ENCODE measurements around the gene NDOR1.

Gene NDOR1

DNA sequence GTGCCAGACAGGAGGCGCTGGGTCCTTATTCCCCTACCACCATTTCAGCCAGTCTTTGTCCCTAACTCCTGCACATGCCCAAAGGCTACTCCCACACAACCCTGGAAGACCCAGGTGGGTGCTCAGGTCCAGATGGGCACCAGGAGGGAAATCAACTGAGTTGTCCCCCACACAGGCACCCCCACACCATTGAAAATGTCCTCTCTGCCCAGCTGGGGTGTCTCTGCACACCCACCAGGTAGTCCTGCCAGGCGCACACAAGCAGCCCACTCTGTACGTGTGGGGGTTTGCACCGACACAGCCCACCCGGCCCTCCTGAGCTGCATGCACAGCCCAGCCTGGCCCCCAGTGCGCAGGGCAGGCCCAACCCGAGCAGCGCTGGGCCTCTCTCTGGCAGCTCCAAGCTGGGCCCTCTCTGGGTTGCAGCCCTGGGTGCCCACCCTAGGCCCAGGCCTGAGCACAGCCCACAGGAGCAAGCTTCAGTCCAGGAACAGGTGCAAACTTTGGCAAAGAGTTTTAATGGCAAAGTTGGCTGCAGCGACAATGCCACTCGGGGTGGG is 14.3 kb downstream of the NDOR1 start:
- no peak overlapping the region for H3K4me3 ChIP-seq (ENCODE audit: low read length)
- H3K9me3 ChIP-seq (ENCODE audit: low read length), result no peaks in the 10 kb centered on the region
- peaks cover 18% of the 10 kb centered on the region for H3K36me3 ChIP-seq (ENCODE audit: insufficient read depth, low read length)
- no peaks in the 10 kb centered on the region for H3K27me3 ChIP-seq (ENCODE audit: insufficient read depth, low read length)
- H2AFZ ChIP-seq (ENCODE audit: low read depth, low read length), result no peak overlapping the region
- H3K4me1 ChIP-seq (ENCODE audit: insufficient read depth, low read length), result peaks cover 10% of the 10 kb centered on the region

GRCh38 chr9:137220317-137221094 is 15.0 kb downstream of the NDOR1 start:
- Histone ChIP-seq H3K4me1 (ENCODE audit: insufficient read depth, low read length) (peaks cover 10% of the 10 kb centered on the region), H3K27me3 (ENCODE audit: insufficient read depth, low read length) (no peaks in the 10 kb centered on the region), H3K4me3 (ENCODE audit: low read length) (no peak overlapping the region), H3K36me3 (ENCODE audit: insufficient read depth, low read length) (peaks cover 12% of the 10 kb centered on the region), H2AFZ (ENCODE audit: low read depth, low read length) (no peak overlapping the region), H3K9me3 (ENCODE audit: low read length) (no peaks in the 10 kb centered on the region)

DNA sequence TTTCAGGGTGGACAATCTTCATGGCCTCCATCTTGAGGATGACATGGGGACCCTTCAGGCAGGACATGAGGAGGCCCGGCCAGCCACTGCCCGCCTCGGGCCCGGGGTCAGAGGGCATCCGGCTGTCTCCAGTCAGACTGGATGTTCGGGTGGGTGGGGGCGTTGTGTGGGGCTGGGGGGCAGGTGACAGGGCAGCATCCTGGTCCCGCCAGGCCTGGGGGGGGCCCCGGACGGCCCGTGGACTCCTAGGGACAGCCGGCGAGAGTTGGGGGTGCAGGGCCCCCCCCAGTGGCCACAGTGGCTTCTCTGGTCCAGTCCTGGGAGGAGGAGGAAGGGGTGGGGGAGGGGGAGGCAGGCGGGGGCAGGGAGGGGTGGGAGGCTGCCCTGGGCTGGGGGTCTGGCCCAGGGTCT is 15.6 kb downstream of the NDOR1 start:
- no peaks in the 10 kb centered on the region for H3K9me3 ChIP-seq (ENCODE audit: low read length)
- H3K27me3 ChIP-seq (ENCODE audit: insufficient read depth, low read length), result no peaks in the 10 kb centered on the region
- H3K4me3 ChIP-seq (ENCODE audit: low read length), result no peak overlapping the region
- peaks cover 7% of the 10 kb centered on the region for H3K36me3 ChIP-seq (ENCODE audit: insufficient read depth, low read length)
- peaks cover 12% of the 10 kb centered on the region for H3K4me1 ChIP-seq (ENCODE audit: insufficient read depth, low read length)
- H2AFZ ChIP-seq (ENCODE audit: low read depth, low read length), result no peak overlapping the region

GRCh38 chr9:137221506-137222111 is 16.1 kb downstream of the NDOR1 start:
- H3K36me3 ChIP-seq (ENCODE audit: insufficient read depth, low read length), result peaks cover 3% of the 10 kb centered on the region
- no peaks in the 10 kb centered on the region for H3K27me3 ChIP-seq (ENCODE audit: insufficient read depth, low read length)
- no peak overlapping the region for H2AFZ ChIP-seq (ENCODE audit: low read depth, low read length)
- peaks cover 15% of the 10 kb centered on the region for H3K4me1 ChIP-seq (ENCODE audit: insufficient read depth, low read length)
- no peaks in the 10 kb centered on the region for H3K9me3 ChIP-seq (ENCODE audit: low read length)
- H3K4me3 ChIP-seq (ENCODE audit: low read length), result peak overlapping the region; percentile 34

- H3K4me3 ChIP-seq (ENCODE audit: low read length), result peak within 1 kb of the TSS; percentile 98
- H3K4me1 ChIP-seq (ENCODE audit: insufficient read depth, low read length), result peaks cover 15% of the 10 kb centered on the region
- H2AFZ ChIP-seq (ENCODE audit: low read depth, low read length), result no peak within 1 kb of the TSS
- H3K27me3 ChIP-seq (ENCODE audit: insufficient read depth, low read length), result no peaks in the 10 kb centered on the region
- H3K36me3 ChIP-seq (ENCODE audit: insufficient read depth, low read length), result no peaks in the 10 kb centered on the region
- no peaks in the 10 kb centered on the region for H3K9me3 ChIP-seq (ENCODE audit: low read length)
These were observed 16.9 kb downstream of the NDOR1 start, which contains the start of gene RNF208 for GRCh38 chr9:137222190-137223077. RNF208 (minus strand) TSS chr9:137222240; CDS start chr9:137221212, 1,028 bp downstream.

DNA sequence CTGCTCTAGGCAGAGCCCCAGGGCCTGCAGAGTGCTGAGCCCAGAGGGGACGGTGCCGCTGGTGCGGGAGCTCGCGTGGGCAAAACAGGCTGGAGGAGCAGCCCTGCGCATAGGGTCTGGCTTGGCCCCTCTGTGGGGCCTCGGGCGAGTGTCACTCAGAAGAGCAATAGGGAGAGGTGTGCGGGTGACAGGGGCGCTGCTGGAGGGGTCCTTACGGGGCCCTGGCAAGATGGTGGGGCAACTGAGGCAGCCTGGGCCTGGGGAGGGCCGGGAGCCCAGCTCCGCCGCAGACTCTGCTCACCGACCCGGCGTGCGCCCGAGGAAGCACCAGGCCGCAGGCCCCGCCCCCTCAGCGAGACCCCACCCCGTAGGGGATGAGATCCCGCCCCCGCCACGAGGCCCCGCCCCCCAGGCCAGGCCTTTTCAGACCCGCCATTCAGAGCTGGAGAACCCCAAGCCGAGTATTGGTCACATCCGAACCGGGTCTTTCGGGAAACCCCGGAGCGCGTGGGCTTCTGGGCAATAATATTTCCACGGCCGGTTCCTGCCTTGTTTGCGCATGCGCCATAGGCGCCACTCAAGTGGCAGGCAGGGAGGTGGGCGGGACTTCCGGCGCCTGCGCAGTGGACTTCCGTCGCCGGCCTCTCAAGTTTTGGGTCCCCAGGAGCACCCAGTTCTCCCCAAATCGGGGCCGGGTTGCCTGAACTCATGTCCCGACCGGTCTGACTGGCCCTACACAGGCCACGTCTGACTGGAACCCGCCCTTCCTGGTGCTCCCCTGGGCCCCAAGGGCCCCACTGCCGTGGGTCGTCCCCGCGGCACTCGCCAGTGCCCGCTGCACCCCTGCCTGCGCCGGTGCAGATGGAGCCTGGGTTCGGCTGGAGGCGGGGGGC is 17.8 kb downstream of the NDOR1 start:
- Histone ChIP-seq H3K36me3 (ENCODE audit: insufficient read depth, low read length) (no peaks in the 10 kb centered on the region), H3K4me3 (ENCODE audit: low read length) (peak overlapping the region; percentile 98), H3K9me3 (ENCODE audit: low read length) (no peaks in the 10 kb centered on the region), H2AFZ (ENCODE audit: low read depth, low read length) (peak overlapping the region; percentile 90), H3K27me3 (ENCODE audit: insufficient read depth, low read length) (no peaks in the 10 kb centered on the region), H3K4me1 (ENCODE audit: insufficient read depth, low read length) (peaks cover 15% of the 10 kb centered on the region)

DNA sequence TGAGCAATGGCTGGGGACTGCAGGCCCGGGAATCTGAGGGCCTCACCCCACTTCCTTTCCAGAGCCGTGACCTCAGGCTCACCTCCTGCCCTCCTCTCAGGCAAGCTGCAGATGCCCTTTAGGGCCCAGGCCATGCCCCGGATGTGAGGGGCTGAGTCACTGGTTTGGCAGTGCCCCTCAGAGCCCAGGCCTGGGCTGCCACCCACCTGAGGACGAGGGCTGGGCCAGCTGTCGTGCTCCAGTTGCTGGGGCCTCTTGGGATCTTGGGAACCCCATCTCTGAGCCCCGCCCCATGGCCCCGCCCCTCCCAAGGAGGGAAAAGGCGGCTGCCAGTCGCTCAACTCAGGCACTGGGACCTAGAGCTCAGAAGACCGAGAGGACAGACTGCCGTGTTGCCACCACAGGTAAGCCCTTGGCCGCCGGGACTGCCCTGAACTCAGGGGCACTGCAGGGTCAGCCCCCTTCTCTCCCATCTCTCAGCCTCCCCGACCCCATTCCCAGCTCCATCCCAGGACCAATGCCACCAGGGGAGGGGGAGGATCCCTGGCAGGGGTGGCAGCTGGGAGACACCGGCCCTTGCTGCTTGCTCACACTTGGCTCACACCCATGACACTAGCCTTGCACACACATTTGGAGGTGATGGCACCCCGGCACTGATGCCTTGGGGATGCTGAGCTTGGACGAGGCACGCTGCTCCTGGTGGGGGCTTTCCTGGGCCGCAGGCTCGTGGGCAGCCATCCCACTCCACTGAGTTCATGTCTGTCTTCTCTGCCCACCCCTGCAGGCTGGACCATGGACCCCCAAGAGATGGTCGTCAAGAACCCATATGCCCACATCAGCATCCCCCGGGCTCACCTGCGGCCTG is 19.6 kb downstream of the NDOR1 start, which contains the start of gene CYSRT1:
CYSRT1 (plus strand) TSS at position 345 of the 865 bp plus-strand sequence; CDS start at position 793, 448 bp downstream.
- no peaks in the 10 kb centered on the region for H3K27me3 ChIP-seq (ENCODE audit: insufficient read depth, low read length)
- no peaks in the 10 kb centered on the region for H3K9me3 ChIP-seq (ENCODE audit: low read length)
- H3K4me3 ChIP-seq (ENCODE audit: low read length), result peak within 1 kb of the TSS; percentile 98
- peaks cover 15% of the 10 kb centered on the region for H3K4me1 ChIP-seq (ENCODE audit: insufficient read depth, low read length)
- H2AFZ ChIP-seq (ENCODE audit: low read depth, low read length), result peak within 1 kb of the TSS; percentile 90
- H3K36me3 ChIP-seq (ENCODE audit: insufficient read depth, low read length), result no peaks in the 10 kb centered on the region

DNA sequence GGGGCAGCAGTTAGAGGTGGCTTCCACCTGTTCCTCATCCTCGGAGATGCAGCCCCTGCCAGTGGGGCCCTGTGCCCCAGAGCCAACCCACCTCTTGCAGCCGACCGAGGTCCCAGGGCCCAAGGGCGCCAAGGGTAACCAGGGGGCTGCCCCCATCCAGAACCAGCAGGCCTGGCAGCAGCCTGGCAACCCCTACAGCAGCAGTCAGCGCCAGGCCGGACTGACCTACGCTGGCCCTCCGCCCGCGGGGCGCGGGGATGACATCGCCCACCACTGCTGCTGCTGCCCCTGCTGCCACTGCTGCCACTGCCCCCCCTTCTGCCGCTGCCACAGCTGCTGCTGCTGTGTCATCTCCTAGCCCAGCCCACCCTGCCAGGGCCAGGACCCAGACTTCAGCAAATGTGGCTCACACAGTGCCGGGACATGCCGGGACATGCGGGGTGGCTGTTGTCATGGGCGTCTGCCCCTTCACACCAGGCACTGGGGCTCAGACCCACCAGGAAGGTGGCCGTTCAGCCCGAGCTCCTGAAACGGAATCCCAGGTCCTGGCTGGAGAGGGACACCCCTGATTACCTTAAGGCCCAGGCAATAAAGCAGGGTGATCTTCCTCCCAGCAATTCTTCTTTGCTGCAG is 20.3 kb downstream of the NDOR1 start:
- no peak overlapping the region for H3K4me3 ChIP-seq (ENCODE audit: low read length)
- H3K27me3 ChIP-seq (ENCODE audit: insufficient read depth, low read length), result peaks cover 2% of the 10 kb centered on the region
- no peak overlapping the region for H2AFZ ChIP-seq (ENCODE audit: low read depth, low read length)
- H3K4me1 ChIP-seq (ENCODE audit: insufficient read depth, low read length), result peaks cover 15% of the 10 kb centered on the region
- H3K36me3 ChIP-seq (ENCODE audit: insufficient read depth, low read length), result no peaks in the 10 kb centered on the region
- no peaks in the 10 kb centered on the region for H3K9me3 ChIP-seq (ENCODE audit: low read length)

DNA sequence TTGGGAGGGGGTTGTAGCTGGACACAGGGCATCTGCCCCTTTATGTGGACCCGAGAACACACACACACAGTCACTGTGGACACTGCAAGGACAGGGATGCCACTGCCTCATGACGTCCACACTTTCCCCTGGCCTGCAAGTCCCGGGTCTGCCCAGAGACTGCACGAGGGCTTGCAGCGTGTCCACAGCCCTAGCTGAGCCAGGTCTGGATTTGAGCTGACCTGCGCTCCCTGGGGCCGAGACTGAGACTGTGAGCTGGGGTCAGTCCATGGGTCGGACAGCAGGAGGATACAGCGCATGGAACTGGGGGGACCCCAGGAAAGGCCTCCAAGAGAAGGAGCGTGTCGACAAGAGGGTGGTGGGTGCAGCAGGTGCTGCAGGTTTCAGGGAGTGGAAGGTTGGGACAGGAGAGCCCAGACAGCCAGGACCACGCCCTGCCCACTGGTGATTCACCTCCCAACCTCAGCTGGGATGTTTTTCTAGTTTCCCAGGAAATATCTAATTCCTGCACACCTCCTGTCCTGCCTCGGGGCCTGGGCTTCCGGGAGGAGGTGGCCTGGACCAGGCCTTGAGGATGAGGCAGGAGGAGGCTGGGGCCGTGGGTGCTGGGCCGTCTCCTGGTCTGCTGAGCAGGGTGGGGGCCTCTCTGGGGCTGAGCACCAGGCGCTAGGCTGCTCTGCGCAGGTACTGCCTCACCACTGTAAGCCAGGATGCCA is 21.0 kb downstream of the NDOR1 start:
- Histone ChIP-seq H3K4me1 (ENCODE audit: insufficient read depth, low read length) (peaks cover 15% of the 10 kb centered on the region), H3K9me3 (ENCODE audit: low read length) (no peaks in the 10 kb centered on the region), H2AFZ (ENCODE audit: low read depth, low read length) (no peak overlapping the region), H3K27me3 (ENCODE audit: insufficient read depth, low read length) (peaks cover 3% of the 10 kb centered on the region), H3K4me3 (ENCODE audit: low read length) (no peak overlapping the region), H3K36me3 (ENCODE audit: insufficient read depth, low read length) (no peaks in the 10 kb centered on the region)

DNA sequence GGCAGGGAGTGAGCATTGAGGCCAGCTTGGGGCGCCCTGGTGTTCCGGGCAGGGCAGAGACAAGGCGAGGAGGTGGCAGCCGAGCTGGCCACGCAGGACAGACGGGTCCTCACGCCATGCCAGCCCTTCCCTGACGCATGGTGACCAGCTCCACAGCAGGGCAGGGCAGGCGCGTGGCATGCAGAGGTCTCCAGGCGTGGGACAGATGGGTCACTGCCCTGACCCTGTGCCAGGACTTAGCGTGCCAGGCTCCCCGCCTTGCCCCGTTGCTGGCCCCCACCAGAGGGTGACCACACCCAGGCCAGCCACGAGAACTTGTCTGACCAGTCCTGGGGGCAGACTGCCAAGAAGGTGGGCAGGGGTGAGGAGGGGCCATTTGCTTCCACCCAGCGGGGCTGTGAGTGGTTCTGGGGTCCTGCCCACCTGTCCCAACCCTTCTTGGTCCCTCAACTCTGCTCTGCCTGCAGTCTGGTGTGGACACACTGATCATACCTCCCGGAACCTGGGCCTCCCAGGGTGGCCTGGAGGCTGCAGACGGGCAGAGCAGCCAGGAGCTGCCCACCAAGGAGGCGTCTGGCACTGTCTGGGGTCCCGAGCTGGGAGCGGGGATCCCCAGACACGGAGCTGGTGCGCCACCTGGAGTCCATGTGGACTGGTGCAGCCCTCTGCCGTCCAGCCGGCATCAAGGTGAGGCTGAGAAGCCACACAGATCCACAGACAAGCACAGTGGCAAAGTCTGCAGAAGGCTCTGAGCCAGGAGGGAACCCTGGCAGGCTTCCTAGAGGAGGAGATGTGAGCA is 21.8 kb downstream of the NDOR1 start, which contains the start of gene RNF224:
RNF224 (plus strand) TSS at position 449 of the 799 bp plus-strand sequence. CDS start 834 bp downstream, outside the sequence.
- peaks cover 3% of the 10 kb centered on the region for H3K27me3 ChIP-seq (ENCODE audit: insufficient read depth, low read length)
- H3K4me3 ChIP-seq (ENCODE audit: low read length), result no peak within 1 kb of the TSS
- H3K4me1 ChIP-seq (ENCODE audit: insufficient read depth, low read length), result peaks cover 15% of the 10 kb centered on the region
- H3K36me3 ChIP-seq (ENCODE audit: insufficient read depth, low read length), result no peaks in the 10 kb centered on the region
- no peaks in the 10 kb centered on the region for H3K9me3 ChIP-seq (ENCODE audit: low read length)
- no peak within 1 kb of the TSS for H2AFZ ChIP-seq (ENCODE audit: low read depth, low read length)
